Measurements from ENCODE around the gene CCDC13.
"Not testable (repeated sequence)": the region's sequence is repeated elsewhere in the genome, so short reads cannot be mapped to it uniquely, and the experiment has no call there.

The CCDC13 gene, protein sequence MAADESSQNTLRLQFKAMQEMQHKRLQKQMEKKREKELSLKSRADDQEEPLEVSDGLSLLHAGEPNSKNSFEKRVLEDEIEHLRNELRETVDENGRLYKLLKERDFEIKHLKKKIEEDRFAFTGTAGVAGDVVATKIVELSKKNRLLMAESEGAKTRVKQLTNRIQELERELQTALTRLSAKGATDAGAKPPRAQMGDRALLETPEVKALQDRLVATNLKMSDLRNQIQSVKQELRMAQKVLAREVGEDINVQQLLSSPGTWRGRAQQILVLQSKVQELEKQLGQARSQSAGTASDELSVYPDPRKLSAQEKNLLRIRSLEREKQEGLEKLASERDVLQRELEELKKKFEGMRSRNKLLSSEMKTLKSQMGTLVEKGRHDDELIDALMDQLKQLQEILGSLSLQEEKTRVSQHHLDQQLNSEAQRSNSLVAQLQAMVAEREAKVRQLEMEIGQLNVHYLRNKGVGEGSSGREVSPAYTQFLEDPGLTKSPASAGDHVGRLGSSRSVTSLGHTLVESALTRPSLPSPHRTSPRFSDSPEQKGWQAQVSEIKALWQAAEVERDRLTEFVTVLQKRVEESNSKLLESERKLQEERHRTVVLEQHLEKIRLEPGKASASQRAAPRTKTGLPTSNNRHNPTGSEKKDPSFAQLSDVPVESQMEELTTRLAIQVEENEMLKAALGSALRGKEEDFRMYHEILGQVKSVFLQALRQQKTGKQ

DNA sequence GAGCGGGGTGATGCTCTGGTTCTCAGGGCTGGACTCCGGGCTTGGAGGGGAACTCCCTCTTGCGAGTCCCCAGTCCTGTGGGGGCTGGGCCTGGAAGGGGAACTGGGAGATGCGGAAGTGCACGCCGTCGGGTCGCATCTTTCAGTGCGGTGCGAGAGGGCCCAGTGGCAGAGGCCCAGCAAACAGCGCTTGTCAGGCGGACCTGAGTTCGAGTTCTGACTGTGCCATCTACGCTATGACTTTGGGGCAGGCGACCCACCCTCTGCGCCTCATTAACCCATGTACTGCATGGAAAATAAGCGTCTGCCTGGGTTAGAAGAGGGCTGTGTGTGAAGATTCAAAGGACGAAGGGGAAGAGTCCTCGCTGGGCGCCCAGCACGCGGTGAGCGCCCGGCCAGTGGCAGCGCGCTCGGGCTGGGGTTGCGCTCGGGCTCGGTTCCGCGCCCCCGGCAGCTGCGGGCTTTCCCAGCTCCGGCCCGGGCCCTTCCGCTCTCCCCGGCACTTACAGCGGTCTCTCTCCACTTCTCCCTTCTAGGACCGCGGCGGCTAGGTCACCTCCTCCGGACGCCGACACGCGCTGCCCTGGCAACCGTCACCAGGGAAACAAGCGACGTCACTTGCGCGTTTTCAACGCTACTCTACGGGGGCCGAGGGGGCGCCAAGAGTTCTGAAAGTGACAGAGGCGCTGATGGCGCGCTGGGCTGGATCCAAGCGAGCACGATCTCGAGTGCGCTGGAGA lies at the start of gene CCDC13:
CCDC13 (minus strand) TSS at position 584 of the 739 bp plus-strand sequence. CDS start 14,908 bp downstream, outside the sequence.
- DNase-seq (ENCODE audit: low spot score), result peak; percentile 87

- no peak for DNase-seq (ENCODE audit: low spot score)
Measured at GRCh38 chr3:42822828-42823227, 49.8 kb upstream of the CCDC13 start.

DNA sequence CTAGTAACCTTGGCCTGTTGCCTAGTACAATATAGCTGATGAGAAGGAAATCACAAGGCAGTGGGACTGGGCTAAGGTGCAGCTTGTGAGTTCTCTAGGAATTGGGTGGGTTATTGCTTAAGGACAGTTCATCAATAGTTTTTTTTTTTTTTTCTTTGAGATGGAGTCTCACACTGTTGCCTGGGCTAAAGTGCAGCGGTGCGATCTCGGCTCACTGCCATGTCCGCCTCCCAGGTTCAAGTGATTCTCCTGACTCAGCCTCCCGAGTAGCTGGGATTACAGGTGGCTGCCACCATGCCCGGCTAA lies 47.6 kb upstream of the CCDC13 start:
- no peak for DNase-seq (ENCODE audit: low spot score)

- no peak for DNase-seq (ENCODE audit: low spot score)
Measured at GRCh38 chr3:42819351-42819965, 46.4 kb upstream of the CCDC13 start.

DNA sequence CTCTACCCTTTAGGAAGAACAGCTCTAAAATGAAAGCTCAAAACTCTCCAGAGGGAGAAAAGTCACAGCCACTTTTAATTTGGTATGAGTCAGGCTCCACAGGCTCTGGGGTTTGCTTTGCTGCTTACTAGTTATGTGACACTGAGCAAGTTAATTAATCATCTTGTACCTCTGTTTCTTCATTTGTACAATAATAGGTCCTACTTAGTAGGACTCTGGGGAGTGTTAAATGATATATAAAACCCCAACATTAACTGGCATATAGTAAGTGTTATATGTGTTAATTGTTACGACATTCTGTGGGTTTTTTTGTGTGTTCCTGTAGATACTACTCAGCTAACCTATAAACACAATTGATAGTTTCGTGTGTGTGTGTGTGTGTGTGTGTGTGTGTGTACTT lies 42.8 kb upstream of the CCDC13 start:
- DNase-seq (ENCODE audit: low spot score), result no peak

DNA sequence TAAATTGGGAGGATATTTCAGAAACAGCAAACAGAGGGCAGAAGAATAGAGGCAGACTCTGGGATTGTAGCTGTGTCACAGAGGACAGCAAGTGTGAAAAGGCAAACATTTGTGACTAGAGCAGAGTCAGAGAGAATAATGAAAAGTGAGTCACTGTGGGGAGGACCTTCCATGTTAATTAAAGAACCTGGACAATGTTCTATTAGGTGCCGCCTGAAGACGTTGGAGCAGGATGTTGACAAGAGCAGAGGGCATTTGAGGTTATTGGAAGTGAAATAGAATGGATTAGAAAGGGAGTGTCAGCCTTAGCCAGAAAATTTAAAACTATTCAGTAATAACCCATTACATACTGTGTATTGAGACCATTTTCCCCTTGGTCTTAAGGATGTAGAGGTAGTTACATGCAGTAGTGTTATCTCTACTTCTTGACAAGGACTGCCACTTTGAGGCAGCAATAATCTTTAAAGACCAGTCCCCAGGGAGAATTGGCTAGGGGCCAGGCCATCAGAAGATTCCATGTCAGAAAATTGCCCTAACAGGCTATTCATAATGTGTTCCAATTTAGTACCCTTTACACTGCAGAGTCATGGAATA lies 42.0 kb upstream of the CCDC13 start:
- no peak for DNase-seq (ENCODE audit: low spot score)

GRCh38 chr3:42814246-42814645 lies 41.2 kb upstream of the CCDC13 start:
- no peak for DNase-seq (ENCODE audit: low spot score)

- DNase-seq (ENCODE audit: low spot score), result not testable (repeated sequence)
Measured at GRCh38 chr3:42811118-42811883, 38.2 kb upstream of the CCDC13 start.

- DNase-seq (ENCODE audit: low spot score), result not testable (repeated sequence)
Measured at GRCh38 chr3:42810706-42811105, 37.7 kb upstream of the CCDC13 start.

DNA sequence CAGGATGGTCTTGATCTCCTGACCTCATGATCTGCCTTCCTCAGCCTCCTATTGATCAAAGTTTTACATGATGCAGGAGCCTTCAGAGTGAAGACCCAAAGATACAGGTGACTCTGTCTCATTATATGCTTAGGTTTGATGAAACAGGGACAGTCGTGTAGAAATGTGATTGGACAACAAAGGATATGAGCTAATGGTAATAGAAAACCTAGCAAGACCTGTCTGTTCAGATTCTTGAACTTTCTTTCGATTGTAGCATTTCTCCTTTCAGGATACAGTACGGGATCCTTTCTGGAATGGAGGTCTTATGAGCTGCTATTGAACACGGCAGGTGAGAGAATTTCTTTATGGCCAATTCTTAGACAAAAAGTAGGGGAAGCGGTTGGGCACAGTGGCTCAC lies 36.1 kb upstream of the CCDC13 start, which contains the start of gene ACKR2:
ACKR2 (plus strand) TSS at position 244 of the 400 bp plus-strand sequence. CDS start 55,058 bp downstream, outside the sequence.
- DNase-seq (ENCODE audit: low spot score), result no peak

- DNase-seq (ENCODE audit: low spot score), result no peak
Measured at GRCh38 chr3:42807929-42808328, 34.9 kb upstream of the CCDC13 start.

GRCh38 chr3:42805141-42805821 lies 32.2 kb upstream of the CCDC13 start:
- DNase-seq (ENCODE audit: low spot score), result no peak

DNA sequence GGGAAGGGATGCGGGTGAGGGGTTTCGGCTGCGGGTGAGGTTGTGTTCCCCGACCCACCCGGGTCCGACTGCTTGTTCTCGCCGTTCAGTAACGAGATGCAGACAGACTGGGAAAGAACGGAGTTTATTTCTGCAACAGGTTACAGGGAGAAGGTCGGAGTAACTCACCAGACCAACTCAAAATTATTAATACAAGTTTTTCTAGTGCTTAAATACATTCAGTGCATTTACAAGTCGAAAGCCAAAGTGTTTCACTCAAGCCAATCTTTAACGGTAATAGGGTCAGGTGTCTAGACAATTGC lies 31.7 kb upstream of the CCDC13 start:
- DNase-seq (ENCODE audit: low spot score), result no peak

GRCh38 chr3:42804106-42804830 lies 31.2 kb upstream of the CCDC13 start, which contains the start of gene HIGD1A:
Gene HIGD1A, minus strand, starts transcription at chr3:42804490. Its CDS starts 10,237 bp downstream, at chr3:42794253.
- peak; percentile 93 for DNase-seq (ENCODE audit: low spot score)

DNA sequence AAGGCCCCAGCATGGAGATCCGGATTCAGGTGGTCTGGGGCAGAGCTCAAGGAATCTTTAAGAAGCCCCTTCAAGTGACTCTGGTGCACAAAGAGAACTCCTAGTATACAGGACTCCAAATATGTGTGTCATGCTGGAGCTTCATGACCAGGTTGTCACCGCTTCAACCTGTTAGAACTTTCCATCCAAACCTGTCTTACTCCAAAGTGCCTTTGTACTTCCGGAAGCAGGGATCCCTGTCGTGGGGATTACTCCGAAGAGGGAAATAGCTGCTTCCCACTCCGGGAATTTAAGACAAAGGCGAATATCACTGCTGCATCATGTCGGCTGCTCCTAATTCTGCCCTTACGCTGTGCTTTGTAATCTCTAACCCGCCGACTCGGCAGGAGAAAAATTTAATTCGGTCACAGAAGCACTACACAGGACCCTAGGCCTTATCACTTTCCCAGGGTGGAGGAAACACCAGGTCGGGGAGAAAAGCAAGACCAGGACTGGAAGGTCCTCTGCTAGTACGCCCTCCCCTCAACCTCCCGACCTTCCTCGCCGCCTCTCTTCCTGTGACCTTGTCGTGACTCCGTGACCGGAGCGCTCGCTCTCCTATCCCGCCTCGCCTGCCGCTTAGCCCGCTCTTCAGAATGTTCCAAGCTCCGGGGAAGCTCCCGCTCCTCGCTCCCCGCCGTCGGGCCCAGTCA lies 30.5 kb upstream of the CCDC13 start:
- DNase-seq (ENCODE audit: low spot score), result peak; percentile 23

DNA sequence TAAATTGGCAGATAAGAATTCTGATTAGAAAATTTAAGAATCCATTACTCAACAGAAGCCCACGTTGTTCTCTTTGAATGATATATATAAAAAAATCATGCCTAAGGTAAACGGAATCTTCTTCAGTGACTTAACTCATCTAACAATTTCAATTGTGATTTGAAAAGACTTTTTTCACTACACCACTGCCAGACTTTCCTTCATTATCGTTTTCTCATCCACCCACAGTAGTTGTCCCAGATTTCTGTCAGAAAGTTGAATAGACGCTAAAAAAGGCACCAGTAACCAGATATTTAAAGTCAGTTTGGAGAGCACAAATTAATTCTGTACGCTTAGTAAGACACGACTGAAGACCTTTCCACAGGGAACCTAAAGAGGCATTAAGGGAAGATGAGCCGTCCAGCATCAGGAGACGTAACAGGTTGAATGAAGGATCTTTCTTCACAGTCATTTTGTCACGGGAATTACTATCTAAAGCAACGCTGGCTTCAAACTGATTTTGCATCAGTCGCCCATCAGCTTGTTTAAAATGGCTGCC lies 29.9 kb upstream of the CCDC13 start:
- DNase-seq (ENCODE audit: low spot score), result no peak

DNA sequence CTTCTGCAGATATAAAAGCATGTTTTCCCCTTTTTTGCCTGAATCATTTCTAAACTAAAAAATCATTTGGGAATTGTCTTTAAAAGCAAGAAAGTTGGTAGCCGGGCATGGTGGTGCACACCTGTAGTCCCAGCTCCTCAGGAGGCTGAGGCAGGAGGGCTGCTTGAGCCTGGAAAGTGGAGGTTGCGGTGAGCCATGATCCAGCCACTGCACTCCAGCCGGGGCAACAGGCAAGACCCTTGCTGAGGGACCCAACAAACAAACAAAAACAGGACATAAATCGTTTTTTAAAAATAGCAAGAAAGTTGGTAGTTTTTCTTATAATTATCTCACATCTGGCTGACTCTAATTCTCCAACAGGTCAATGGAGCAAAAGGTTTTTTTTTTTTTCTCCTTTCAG lies 28.7 kb upstream of the CCDC13 start:
- no peak for DNase-seq (ENCODE audit: low spot score)

- DNase-seq (ENCODE audit: low spot score), result no peak
Measured at GRCh38 chr3:42801048-42801620, 28.1 kb upstream of the CCDC13 start.

DNA sequence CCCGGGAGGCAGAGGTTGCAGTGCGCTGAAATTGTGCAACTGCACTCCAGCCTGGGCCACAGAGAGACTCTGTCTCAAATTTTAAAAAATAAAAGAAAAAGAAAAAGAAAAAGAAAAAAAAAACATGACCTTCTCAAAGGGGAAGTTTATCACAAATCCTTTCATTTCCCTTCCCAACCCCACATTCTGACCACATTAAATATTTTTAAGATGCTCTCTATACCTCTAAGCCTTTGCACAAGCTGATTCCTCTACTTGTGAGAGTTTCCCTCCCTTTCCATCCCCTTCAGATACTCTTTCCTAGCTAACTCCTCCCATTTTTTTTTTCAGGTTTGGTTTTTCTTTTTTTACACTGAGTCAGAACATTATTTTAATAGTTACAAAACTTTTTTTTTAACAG lies 27.2 kb upstream of the CCDC13 start:
- DNase-seq (ENCODE audit: low spot score), result no peak
